LNCAP (cell line): ENCODE results near the gene LRIG3.

ENCODE experiments used
- CTCF ChIP-seq: fragments of 450-650 bp; IDR thresholded peaks from 2 replicates; pipeline ENCODE4 v1.5.1; 2017; ENCODE audit warnings: mild to moderate bottlenecking

The LRIG3 gene

GRCh38 chr12:58959639-58960300 is 39.5 kb upstream of the LRIG3 start:
- TF ChIP-seq CTCF = no peak

DNA sequence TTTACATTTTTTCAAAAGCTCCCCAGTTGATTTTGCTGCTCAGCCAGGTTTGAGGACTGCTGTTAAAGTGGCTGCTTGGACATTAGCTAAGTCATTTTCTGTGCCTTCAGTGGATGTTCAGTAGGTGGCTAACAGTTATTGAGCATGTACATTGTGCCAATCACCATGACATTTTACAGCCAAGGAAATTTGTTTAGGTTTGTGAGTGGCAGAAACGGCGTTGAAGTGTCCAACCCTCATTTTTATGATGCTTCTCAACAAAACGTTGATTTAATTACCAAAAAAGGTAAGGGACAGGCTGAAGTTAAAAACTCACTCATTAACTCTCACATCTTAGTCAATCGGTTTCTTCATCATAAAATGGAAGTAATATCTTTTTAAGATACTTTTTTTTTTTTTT is 37.0 kb upstream of the LRIG3 start:
- TF ChIP-seq CTCF = no peak

DNA sequence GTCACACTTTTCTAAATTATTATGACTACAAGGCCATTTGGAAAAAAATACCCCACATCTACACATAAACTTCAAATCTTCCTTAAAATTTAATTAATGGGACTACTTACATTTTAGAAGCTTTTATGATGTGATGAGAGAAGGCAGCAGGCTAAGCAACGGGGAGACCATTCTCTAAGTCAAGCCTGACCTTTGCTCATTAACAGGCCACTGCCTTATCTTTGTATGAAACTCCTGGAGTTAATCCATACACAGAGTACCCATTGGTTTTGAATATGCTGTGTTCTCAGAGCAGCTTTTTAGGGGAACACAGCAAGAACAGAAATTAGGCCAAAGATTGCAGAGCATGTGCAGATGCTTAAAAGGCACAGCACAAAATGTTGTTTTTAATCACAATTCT is 35.5 kb upstream of the LRIG3 start:
- no peak for TF ChIP-seq CTCF

DNA sequence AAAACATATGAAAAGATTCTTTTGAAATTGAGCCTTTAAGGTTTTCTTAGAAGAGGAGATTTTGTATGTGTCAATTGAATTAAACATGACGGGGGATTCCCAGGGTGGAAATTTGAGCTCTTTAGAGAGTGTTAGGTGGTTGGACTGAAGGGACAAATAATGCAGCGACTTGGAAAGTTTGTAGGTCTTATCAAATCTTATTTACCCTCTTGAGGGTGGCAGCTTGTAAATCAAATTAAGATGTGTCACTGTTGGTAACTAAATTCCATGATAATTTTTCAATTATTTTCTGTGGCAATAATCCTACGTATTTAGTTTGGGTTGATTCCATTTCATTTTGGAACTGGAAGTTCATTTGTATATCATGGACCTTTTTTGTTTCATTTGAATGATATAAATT is 33.7 kb upstream of the LRIG3 start:
- TF ChIP-seq CTCF = no peak

- no peak for TF ChIP-seq CTCF
These were observed 30.4 kb upstream of the LRIG3 start for GRCh38 chr12:58950739-58951100.

DNA sequence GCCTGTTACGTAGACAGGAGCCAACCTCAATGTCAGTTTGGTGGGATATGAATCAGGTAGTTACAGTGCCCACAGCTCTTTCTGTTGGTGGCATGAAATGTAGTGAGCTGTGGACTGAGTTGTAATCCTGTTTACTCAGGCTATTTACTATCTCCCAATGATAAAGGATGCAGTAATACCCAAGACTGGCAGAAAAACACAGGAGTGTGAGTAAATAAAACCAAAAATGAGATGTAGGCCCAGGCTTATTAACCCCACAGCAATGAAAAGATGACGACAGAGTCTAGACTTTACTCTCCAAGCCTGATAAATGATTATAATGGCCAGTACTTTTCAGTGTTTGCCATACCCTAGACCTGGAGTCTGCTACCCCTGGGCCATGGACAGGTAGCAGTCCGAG is 22.8 kb upstream of the LRIG3 start:
- TF ChIP-seq CTCF = no peak

GRCh38 chr12:58942345-58942744 is 22.0 kb upstream of the LRIG3 start:
- TF ChIP-seq CTCF = no peak
